RPMI7951 (cell line): ENCODE measurements around the gene ATP5PD. TPM values are rescaled to one million over a fixed set of nuclear protein-coding genes. Genes with fewer than 3 reads are reported as not detected.
"Not testable (repeated sequence)": the region's sequence is repeated elsewhere in the genome, so short reads cannot be mapped to it uniquely, and the experiment has no call there.

Source experiments
- DNase-seq: peaks from one replicate; pipeline ENCODE4 v3.0.0-alpha.2; 2012; ENCODE audit warnings: low read depth
- total RNA-seq: library from RNA; depleted of rRNA; stranded (reverse); fragments of >200 nt; shearing (Covaris generic); gene quantifications from 2 replicates; pipeline ENCODE4 v1.2.3, GENCODE V29; 2014

The ATP5PD gene
- total RNA-seq, 1 experiment from 2014 or later, result 369 TPM

DNA sequence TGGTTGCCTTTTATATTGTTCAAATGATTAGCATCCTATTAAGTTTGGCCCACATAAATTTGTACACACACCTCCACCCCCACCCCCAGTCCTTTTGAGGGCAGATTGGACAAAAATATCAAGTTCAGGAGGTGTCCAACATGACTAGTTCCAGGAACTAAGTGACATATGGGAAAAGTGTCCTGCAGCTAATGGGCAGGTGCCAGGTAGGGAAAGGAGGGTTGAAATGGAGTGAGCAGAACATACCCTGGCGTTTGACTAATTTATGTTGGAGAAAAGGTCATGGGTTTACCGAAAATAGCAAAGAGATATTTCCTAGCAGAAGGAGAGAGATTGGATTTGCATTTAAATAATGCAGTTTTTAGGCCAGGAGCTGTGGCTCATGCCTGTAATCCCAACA, 5.2 kb upstream of the ATP5PD start:
- DNase-seq, result no peak

DNA sequence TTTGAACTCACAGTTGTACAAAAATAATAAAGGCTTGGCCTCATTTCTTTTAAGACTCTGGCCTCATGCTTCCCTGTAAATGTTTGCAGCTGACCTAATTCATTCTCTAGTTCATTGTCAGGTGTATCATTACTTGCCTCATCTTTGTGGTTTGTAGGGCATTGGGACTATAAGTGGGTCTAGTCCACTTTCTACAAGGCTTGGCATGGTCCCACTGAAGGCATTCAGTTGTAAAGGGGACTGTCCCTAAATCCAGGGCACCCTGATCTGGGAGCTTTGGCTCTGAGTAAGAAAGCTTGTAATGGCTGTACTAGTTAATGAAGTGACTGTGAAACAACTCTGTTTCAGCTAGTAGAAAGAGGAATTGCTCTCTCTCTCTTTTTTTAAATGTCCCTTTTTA, 2.9 kb upstream of the ATP5PD start:
- DNase-seq, result no peak

DNA sequence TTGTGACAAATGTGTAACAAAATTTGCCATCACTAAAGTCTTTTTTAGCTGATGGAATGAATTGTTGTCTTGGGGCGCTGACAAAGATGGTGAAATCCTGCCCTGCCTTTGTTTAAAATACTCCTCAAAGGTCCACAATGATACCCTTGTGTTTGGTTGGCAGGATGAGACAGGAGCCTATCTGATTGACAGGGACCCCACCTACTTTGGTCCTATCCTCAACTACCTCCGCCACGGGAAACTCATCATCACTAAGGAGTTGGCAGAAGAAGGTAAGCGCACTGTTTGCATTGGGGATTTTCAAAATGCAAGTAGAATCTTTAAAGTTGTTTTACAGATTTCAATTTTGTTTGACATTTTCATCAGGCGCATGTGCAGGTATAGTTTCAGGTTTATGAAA, 2.3 kb upstream of the ATP5PD start:
- DNase-seq, result no peak

DNA sequence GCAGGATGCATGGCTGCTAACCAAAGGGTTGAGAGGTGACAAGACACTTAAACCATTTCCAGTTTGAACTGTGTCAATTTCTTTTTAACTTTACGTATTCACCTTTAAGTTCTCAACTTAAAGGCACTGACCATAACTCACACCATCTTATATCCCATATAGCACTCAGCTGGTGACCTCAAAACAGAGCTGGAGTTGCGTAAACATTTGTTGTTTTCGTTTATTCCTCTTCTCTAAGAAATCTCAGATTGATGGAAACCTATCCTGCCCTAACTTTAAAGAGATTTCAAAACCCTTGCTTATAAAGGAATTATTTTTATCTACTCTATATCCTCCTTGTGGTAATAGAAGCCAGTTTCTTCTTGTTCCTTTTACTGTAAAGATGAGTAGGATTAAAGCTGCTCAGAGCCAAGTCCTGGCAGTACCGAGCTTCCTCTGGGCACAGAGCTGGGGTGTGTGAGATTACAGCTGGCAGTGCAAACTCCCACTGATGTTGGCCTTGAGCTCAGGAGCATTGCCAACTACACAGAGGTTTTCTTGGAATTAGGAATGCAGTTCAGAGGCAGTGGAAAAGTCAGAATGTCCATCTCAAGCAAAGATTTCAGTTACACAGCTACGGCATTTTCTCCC, 1.6 kb upstream of the ATP5PD start:
- DNase-seq, result peak; percentile 26

DNA sequence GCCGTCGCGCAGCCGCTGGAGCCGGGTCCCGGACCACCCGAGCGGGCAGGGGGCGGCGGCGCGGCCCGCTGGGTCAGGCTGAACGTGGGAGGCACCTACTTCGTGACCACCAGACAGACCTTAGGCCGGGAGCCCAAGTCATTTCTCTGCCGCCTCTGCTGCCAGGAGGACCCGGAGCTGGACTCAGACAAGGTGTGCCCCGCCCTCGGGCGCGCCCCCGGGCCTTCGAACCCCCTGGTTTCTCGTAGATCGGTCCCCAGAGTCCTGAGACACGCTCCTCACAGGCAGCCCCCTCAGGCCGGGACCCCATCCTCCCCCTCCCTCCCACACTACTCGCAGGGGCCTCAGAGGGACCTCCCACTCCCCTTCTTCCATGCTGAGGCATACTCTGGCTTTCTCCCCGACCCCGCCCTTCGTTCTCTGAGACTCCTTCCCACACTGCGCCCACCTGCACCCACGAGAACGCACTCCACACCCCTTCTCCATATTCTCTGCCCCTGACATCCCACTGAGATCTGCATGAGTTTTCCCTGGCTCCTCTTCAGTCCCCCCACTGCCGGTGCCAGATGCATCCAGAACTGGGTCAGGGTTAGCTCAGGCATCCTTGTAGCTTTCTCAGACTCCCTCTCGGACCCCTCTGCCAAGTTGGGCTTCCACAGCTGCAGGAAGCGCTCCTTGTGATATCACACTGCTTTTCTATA, 779 bp upstream of the ATP5PD start:
- no peak for DNase-seq

DNA sequence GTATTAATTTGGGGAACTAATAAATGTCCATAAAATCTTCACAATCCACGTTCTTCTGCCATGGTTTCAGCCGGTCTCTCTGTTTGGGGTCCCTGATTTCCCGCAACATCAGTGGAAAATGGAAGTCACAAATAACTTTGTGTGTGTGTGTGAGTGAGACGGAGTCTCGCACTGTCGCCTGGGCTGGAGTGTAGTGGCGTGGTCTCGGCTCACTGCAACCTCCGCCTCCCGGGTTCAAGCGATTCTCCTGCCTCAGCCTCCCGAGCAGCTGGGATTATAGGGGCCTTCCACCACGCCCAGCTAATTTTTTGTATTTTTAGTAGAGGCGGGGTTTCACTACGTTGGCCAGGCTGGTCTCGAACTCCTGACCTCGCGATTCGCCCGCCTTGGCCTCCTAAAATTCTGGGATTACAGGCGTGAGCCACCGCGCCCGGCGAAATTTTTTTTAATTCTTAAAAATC, 793 bp downstream of the ATP5PD start:
- not testable (repeated sequence) for DNase-seq

DNA sequence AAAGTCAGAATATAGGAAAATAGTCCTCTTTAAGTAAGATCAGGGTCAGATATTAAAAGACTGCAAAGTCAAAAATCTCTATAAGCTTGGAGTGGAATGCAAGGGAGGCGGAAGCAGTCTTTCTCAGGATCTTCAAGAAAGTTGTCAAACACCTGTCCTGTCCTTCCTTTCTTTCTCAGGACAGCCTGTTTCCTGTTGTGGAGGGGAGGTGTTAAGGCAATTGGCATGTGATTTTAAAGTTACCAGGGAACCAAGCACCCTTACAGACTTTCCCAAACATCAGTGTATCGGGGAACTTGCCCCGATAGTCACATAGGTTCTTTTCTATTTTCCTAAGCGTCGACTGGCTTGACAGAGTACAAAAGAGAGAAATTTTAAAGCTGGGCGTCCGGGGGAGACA, 2.1 kb downstream of the ATP5PD start:
- no peak for DNase-seq

DNA sequence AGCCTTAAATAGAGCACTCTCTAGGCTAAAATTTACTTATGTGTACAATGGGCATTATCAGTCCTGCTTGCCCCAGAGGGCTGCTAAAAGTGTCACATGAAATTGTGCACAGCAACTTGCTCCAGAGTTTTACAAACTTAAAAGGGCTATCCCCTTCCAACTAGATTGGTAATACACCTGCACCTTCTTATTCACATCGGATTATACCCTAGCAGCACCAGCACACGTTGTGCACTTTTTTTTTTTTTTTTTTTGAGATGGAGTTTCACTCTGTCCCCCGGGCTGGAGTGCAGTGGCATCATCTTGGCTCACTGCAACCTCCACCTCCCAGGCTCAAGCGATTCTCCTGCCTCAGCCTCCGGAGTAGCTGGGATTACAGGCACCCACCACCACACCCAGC, 3.0 kb downstream of the ATP5PD start:
- DNase-seq, result not testable (repeated sequence)

DNA sequence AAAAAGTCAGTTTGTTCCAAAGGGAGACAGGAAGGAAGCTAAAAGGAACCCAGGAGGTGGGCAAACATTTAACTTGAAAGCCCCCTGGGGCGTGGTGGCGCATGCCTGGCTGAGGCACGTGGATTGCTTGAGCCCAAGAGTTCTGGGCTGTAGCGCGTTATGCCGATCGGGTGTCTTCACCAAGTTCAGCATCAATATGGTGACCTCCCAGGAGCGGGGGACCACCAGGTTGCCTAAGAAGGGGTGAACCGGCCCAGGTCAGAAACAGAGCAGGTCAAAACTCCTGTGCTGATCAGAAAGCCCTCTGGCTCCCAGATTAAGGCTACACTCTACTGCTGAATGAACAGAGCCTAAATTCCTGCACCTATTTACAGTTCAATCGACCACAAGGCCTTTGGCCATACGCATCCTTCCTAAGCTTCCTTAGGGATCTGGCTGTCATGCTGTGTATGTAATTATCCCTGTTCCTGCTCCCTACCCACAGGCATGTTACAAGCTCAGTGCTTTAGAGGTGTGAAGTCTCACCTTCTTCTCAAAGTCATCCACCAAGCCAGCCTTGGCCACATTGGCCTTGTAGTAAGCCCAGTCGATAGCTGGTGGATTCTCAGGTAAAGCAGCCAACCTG, 5.0 kb downstream of the ATP5PD start:
- DNase-seq, result no peak

DNA sequence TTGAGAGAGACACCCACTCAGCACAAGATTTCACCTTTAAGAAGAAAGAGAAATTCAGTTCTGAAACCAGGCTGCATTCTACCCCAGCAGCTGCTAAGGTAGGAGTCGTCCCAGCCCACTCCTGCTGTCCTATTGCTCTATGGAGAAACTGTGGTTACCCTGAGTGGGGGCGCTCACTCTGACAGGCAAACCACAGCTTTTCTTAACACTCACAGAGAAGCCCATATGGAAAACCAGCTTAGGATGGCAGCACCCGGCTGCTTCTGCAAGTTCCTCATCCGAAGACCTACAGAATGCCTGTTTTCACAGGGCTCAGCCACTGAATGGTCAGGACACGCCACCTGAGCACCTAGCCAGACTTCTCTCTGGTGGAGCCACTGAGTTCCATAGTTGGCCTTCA, 7.5 kb downstream of the ATP5PD start:
- DNase-seq, result no peak

DNA sequence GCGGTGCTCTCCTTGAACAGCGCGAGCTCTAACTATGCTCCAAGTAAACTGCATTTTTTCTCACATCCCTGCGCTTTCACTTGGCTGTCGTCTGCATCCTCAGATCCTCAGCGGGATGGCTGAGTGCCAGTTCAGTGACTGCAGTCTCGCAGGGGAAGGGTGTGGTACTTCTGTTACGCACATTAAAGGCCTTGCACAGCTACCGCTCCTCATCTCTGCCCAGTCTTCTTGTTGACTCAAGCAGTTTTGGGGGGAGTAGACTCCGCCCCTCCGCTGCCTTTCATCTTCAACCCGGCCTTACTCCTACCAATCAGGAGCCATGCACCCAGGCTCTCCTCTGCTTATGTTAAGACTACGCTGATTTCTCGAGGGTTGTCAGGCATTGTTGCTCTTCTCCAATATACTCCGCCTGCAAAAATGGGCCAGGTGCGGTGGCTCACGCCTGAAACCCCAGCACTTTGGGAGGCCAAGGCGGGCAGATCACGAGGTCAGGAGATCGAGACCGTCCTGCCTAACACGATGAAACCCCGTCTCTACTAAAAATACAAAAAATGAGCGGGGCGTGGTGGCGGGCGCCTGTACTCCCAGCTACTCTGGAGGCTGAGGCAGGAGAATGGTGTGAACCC, 10.0 kb downstream of the ATP5PD start:
- peak; percentile 94 for DNase-seq

DNA sequence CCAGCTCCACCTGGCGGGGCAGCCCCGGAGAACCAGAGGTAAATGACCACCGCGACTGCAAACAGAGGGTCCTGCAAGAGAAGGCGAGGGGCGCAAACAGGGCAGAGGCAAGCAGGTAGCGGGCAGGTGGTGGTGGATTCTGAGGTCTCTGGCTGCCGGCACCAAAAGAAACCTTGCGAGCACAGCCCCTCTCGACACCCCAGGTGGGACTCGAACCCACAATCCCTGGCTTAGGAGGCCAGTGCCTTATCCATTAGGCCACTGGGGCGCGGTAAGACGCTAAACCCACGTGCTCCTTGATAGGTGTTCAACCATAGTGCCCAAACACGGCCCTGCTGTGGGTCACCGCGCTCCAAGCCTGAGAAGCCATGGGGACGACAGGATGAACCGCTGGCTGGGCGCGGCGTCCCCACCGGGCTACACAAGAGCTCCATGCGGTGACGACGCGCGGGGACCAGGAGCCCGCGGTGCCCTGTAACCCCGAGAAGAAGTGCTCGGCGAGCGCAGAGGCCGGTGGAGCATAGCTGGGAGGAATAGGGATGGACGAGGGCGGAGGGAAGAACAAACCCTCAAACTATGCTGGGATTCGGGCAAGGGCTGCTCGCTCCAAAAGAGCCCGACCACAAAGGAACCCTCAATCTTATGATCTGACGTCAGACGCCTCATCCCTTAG, 12.4 kb downstream of the ATP5PD start:
- peak; percentile 83 for DNase-seq

DNA sequence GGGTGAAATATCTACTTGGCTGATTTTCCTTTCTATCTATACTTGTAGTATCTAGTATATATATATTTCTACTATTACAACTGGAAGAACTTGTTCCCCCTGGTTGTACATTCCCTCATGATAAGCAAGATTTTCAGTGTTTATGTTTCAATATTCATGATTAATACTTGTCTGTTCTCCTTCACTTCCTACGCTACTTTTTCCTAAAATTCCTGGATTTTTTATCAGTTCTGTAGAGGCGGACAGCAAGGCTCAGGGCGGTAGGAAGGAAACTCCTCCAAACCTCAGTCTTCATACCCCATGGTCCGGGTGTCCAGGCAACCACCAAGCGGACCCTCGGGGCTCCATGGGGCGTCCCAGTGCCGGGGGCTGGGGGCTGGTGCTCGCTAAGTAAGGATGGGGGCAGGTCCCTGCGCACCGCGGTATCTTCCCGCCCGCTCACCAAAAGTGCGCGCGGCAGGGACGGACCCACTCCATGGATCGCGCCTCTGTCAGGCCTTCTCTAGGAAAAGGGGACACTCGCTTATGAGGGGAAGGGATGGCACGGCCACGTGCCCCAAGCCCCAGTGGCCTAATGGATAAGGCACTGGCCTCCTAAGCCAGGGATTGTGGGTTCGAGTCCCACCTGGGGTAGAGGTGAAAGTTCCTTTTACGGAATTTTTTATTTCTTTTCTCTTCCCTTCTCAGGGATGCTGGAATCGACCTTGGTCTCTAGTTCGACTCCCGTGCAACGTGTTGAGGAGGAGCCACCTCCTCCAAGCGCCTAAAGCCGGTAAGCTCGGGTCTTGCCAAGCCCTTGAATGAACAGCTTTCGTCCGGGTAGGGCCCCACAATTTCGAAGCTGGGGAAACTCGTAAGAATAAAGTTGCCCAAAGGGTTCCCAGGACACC, 13.2 kb downstream of the ATP5PD start:
- DNase-seq, result peak; percentile 85

DNA sequence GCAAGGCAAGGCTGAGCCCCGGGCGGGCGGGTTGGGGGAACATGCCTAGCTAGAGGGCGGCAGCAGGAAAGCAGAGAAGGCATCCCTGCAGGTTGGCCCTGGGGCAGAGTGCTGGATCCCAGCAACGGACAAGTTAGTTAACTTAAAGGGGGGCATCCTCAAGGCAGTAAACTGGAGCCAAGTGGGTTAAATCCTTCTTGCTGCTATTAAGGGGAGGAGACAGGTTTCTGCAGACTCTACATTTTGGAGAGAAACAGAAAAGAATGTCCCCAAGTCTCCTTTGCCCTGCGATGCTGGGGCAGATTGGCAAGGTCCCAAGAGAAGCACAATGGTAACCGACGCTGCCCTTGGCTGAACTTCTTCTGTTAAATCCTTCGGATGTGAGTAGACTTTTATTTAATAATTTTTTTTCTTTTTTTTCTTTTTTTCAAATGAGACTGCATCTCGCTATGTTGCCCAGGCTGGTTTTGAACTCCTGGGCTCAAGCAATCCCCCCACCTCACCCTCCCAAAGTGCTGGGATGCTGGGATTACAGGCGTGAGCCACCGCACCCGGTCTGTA, 14.0 kb downstream of the ATP5PD start:
- peak; percentile 44 for DNase-seq

DNA sequence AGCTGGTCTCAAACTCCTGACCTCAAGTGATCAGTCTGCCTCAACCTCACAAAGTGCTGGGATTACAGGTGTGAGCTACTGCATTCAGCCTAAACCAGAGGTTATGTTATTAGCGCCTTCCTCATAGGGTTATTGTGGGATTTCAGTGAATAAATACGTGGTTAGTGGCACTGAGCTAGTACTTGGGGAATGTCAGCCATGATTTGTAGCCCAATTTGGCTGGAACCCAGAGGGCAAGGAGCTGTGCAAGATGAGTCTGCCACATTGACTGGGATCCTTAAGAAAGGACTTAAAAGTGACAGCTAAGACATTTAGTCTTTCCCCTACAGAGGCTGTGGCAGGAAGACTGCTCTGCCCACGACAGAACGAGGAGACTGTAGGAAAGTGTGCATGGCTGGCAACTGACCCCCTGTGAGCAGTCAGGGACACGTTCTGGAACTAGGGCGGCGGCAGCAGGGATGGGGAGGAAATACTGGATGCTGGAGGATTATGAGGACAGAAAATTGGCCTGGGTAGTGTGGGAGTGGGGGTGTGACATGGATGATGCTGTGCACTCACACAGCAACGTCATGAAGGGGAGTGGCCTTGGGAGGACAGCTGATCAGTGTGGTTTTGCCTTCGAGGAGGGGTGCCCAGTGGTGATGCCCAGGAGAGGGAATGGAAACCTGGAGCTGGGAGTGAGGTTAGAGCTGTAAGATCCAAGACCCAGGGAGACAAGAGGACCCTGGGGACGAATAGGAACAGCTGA, 14.6 kb downstream of the ATP5PD start:
- DNase-seq, result peak; percentile 91

DNA sequence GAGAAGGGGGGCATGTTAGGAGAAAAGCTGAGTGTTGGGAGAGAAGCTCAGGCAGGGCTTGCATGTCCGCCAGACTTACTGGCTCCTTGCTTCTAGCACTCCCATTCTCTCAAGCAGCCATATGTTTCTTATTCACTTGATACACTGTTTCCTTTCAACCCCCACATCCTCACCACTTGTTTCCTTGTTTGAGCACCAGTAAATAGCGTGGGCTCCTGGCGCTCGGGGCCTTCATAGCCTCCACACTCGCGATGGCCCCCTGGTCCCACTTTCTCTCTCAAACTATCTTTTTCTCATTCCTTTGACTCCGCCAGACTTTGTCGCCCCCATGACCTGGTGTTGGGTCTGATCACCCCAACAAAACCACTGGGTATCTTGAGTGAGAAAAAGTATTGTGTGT, 16.6 kb downstream of the ATP5PD start:
- DNase-seq, result no peak

DNA sequence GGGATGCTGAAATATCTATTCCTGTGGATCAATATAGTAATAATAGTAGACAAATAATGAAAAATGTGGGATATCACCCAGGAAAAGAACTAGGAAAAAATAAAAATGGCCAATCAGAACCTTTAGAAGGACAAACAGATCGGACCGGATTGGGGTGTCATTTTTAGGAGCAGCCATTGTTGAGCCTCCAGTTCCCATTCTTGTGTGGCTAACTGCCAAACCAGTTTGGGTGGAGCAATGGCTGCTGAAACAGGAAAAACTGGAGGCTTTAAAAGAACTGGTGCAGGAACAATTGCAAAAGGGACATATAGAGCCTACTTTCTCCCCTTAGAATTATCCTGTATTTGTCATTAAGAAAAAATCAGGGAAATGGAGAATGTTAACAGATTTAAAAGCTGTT, 20.1 kb downstream of the ATP5PD start:
- DNase-seq, result not testable (repeated sequence)

DNA sequence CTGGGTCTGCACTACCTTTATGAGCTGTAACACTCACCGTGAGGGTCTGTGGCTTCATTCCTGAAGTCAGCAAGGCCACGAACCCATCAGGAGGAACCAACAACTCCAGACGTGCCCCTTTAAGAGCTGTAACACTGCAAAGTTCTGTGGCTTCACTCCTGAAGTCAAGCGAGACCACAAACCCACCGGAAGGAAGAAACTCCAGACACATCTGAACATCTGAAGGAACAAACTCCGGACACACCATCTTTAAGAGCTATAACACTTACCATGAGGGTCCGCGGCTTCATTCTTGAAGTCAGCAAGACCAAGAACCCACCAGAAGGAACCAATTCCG, 21.4 kb downstream of the ATP5PD start:
- DNase-seq, result not testable (repeated sequence)

DNA sequence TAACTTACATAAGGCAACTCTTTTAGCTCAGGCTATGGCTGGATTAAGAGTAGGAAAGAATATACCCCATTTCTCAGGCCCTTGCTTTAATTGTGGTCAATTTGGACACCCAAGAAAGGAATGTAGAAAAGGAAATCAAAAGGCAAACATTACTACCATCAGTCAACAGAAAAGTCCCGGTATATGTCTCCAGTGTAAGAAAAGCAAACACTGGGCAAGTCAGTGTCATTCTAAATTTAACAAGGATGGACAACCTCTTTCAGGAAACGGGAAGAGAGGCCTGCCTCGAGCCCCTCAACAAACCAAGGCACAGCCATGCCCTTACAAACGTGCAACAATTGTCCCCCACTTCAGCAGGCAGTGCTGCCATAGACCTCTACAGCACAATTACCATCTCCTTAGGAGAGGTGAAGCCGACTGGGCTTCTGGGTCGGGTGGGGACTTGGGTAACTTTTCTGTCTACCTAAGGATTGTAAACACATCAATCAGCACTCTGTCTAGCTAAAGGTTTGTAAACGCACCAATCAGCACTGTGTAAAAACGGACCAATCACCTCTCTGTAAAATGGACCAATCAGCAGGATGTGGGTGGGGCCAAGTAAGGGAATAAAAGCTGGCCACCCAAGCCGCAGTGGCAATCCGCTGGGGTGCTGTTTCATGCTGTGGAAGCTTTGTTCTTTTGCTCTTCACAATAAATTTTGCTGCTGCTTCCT, 21.9 kb downstream of the ATP5PD start:
- DNase-seq, result no peak
